ENCODE results near the gene STARD10. TPM values are rescaled to one million over a fixed set of nuclear protein-coding genes. Genes with fewer than 3 reads are reported as not detected.

The STARD10 gene
- polyA plus RNA-seq, 2 of the 4 experiments (the other 2 are of a cell fraction) = 21.2 to 23.2 TPM

GRCh38 chr11:72778535-72779494 lies 15.0 kb downstream of the STARD10 start (continued):
- TF ChIP-seq HMGXB4 (CRISPR knock-in tag; IDR thresholded peaks at IDR 0.05; ENCODE audit: borderline replicate concordance) = no peak
- TF ChIP-seq EP300 (IDR thresholded peaks at IDR 0.05) = no peak
- TF ChIP-seq FOSB (CRISPR knock-in tag; IDR thresholded peaks at IDR 0.05) = no peak
- no peak for TF ChIP-seq ESRRA (IDR thresholded peaks at IDR 0.05; ENCODE audit: borderline replicate concordance, low read length)
- TF ChIP-seq ZNF302 (CRISPR knock-in tag; IDR thresholded peaks at IDR 0.05) = no peak
- TF ChIP-seq TP53 (CRISPR knock-in tag; IDR thresholded peaks at IDR 0.05) = no peak
- TF ChIP-seq, protein P1, sequence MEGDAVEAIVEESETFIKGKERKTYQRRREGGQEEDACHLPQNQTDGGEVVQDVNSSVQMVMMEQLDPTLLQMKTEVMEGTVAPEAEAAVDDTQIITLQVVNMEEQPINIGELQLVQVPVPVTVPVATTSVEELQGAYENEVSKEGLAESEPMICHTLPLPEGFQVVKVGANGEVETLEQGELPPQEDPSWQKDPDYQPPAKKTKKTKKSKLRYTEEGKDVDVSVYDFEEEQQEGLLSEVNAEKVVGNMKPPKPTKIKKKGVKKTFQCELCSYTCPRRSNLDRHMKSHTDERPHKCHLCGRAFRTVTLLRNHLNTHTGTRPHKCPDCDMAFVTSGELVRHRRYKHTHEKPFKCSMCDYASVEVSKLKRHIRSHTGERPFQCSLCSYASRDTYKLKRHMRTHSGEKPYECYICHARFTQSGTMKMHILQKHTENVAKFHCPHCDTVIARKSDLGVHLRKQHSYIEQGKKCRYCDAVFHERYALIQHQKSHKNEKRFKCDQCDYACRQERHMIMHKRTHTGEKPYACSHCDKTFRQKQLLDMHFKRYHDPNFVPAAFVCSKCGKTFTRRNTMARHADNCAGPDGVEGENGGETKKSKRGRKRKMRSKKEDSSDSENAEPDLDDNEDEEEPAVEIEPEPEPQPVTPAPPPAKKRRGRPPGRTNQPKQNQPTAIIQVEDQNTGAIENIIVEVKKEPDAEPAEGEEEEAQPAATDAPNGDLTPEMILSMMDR (IDR thresholded peaks at IDR 0.05) = no peak
- TF ChIP-seq, protein P2, sequence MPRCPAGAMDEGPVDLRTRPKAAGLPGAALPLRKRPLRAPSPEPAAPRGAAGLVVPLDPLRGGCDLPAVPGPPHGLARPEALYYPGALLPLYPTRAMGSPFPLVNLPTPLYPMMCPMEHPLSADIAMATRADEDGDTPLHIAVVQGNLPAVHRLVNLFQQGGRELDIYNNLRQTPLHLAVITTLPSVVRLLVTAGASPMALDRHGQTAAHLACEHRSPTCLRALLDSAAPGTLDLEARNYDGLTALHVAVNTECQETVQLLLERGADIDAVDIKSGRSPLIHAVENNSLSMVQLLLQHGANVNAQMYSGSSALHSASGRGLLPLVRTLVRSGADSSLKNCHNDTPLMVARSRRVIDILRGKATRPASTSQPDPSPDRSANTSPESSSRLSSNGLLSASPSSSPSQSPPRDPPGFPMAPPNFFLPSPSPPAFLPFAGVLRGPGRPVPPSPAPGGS (IDR thresholded peaks at IDR 0.05) = no peak
- no peak for TF ChIP-seq HDAC2 (IDR thresholded peaks at IDR 0.05)

DNA sequence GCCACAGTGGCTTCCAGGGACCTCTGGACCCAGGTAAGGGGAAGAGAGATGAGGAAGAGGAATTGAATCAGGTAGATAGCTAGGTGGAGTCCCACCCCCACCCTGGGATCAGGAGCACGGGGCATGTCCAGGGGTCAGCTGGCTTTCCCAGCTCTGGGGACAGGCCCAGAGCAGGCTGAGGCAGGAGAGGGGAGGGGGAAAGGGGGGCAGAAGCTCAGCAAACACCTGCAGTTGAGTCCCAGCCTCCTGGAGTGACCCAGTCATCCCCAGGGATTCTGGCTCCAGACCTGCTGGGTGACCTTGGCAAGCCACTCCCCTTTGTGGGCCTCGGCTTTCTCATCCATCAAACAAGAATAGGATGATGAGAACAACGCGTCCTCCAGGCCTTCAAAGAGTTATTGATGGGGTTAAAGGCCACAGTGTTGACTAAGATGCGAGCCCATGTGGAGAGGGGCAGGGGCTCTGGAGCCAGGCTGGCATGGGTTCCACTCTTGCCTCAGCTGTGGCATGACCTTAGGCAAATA lies 16.0 kb downstream of the STARD10 start:
- H3K4me1 ChIP-seq = peaks cover 36% of the 10 kb centered on the region
- no peak overlapping the region for H3K4me2 ChIP-seq
- ChIA-PET CTCF (interaction anchor here (1.0 to 5.3 kb wide), 5 partner anchors 13 to 52 kb away, joined by 3 to 44 read pairs (median 4); partner anchors contain the start of gene STARD10), POLR2A (no interaction called here)
- no peak for ATAC-seq
- H3K27ac ChIP-seq = no peak overlapping the region
- no peak for DNase-seq (ENCODE audit: low read depth in 1 of 2, low spot score in 1 of 2)
- 66% methylated on average over 5 of the region's 5 CpGs for WGBS (ENCODE audit: missing lambda C conversion rate)
- H3K9me3 ChIP-seq = no peaks in the 10 kb centered on the region
- no peak for TF ChIP-seq PHF8 (IDR thresholded peaks at IDR 0.05; ENCODE audit: borderline replicate concordance, low read depth)
- TF ChIP-seq HOXB13 (CRISPR knock-in tag; IDR thresholded peaks at IDR 0.05; ENCODE audit: low read depth) = no peak
- TF ChIP-seq ZNF302 (CRISPR knock-in tag; IDR thresholded peaks at IDR 0.05) = no peak
- no peak for TF ChIP-seq REST (IDR thresholded peaks at IDR 0.05)
- TF ChIP-seq E2F6 (IDR thresholded peaks at IDR 0.05; ENCODE audit: borderline replicate concordance, low read depth) = no peak
- no peak for TF ChIP-seq HMGXB4 (CRISPR knock-in tag; IDR thresholded peaks at IDR 0.05; ENCODE audit: borderline replicate concordance)
- TF ChIP-seq SREBF2 (IDR thresholded peaks at IDR 0.05) = no peak
- no peak for TF ChIP-seq CHD2 (IDR thresholded peaks at IDR 0.05; ENCODE audit: low read length, partially characterized antibody)
- TF ChIP-seq TP53 (CRISPR knock-in tag; IDR thresholded peaks at IDR 0.05) = no peak
- no peak for TF ChIP-seq CBX8 (IDR thresholded peaks at IDR 0.05)
- TF ChIP-seq, protein P1 (IDR thresholded peaks at IDR 0.05) = no peak
- no peak for TF ChIP-seq HOXA7 (CRISPR knock-in tag; IDR thresholded peaks at IDR 0.05)
- TF ChIP-seq ESRRA (IDR thresholded peaks at IDR 0.05; ENCODE audit: borderline replicate concordance, low read length) = no peak
- no peak for TF ChIP-seq POLR2AphosphoS2 (conservative IDR thresholded peaks at IDR 0.05; ENCODE audit: low read length)
- TF ChIP-seq FOSB (CRISPR knock-in tag; IDR thresholded peaks at IDR 0.05) = no peak
- TF ChIP-seq CHD4 (IDR thresholded peaks at IDR 0.05; ENCODE audit: borderline replicate concordance) = no peak
- TF ChIP-seq JUNB (IDR thresholded peaks at IDR 0.05) = no peak
- no peak for FAIRE-seq
- H3K4me3 ChIP-seq = no peak overlapping the region
